Islet precursor cell (in vitro differentiated cells): Measurements from ENCODE around the gene CSAG1.
"Not testable (repeated sequence)": the region's sequence is repeated elsewhere in the genome, so short reads cannot be mapped to it uniquely, and the experiment has no call there.

Experiments used
- DNase-seq: peaks from one replicate; pipeline ENCODE4 v3.0.0-alpha.2; 2018

Gene CSAG1

DNA sequence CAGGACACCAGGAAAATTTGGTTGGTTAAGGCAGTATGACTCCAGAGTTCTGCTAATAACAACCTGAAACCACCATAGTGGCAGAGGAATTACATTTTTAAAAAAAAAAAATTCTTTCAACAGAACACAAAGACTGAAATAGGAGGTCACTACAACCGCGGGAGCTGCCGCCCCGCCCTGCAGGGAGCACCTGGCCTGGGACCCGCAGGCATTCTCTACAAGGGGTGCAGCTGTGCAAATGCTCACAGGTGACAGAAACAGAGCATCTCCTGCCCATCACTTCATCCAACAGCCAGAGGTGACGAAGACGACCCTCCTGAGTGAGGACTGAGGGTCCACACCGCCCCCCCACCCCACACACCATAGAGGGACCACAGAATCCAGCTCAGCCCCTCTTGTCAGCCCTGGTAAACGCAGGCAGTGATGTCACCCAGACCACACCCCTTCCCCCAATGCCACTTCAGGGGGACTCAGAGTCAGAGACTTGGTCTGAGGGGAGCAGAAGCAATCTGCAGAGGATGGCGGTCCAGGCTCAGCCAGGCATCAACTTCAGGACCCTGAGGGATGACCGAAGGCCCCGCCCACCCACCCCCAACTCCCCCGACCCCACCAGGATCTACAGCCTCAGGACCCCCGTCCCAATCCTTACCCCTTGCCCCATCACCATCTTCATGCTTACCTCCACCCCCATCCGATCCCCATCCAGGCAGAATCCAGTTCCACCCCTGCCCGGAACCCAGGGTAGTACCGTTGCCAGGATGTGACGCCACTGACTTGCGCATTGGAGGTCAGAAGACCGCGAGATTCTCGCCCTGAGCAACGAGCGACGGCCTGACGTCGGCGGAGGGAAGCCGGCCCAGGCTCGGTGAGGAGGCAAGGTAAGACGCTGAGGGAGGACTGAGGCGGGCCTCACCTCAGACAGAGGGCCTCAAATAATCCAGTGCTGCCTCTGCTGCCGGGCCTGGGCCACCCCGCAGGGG, 35.3 kb downstream of the CSAG1 start, which contains the start of gene MAGEA3:
Gene MAGEA3, plus strand, starts transcription at position 843 of the 980 bp plus-strand sequence. CDS start 2,039 bp downstream, outside the sequence.
- DNase-seq = not testable (repeated sequence)

DNA sequence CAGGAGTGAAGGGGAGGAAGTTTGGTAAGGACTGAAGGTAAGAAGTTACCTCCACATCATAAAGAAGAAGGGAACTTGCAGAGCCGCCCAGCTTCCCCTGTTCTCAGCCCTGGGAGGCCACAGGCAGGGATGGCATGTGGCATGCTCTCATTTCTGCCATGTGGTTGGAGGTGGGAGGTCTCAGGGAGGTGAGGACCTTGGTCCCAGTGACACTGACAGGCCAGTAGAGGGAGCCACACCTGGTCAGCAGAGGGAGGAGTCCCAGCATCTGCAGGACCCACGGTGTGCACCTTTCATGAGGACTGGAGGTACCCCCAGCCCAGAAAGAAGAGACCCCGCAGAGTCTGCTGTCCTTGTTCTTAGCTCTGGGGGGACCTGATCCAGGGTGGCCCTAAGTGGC, 52.5 kb downstream of the CSAG1 start:
- not testable (repeated sequence) for DNase-seq
